ENCODE data around the gene TOMM7. TPM values are rescaled to one million over a fixed set of nuclear protein-coding genes. Genes with fewer than 3 reads are reported as not detected.

Gene TOMM7
- total and polyA plus RNA-seq, 12 donors: 94.2 to 574 (median 275) TPM

DNA sequence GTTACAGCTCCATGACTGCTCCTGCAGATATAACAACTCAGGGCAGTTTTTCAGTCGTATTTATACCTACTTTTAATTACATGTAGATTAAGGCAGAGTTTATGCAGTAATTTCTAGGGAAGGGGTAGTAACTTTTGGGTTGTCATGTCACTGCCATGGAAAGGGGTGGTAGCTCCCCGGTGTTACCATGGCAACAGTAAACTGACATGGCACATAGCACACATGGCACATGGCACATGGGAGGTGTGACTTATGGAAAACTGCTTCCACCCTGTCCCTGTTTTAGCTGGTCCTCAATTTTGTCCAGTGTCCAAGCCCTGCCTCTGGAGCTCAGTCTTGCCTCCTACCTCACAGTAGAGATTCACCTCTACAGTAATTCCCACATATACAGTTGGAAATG, 3.9 kb upstream of the TOMM7 start:
- H3K27me3 ChIP-seq: no peaks in the 10 kb centered on the region
- H3K27ac ChIP-seq: no peak overlapping the region
- intact Hi-C loops (cut with DNase I): no loop called here
- TF ChIP-seq CTCF (IDR thresholded peaks at IDR 0.05) (no peak), POLR2A (IDR thresholded peaks at IDR 0.05) (no peak)
- WGBS, 4 donors: 50 to 86% (median 69%) methylated on average over 2 of the region's 2 CpGs
- H3K4me1 ChIP-seq (replicated peaks in 1 of 2): peaks cover 6 to 8% of the 10 kb centered on the region in 2 donors
- no peaks in the 10 kb centered on the region for H3K36me3 ChIP-seq (replicated peaks in 1 of 2)
- DNase-seq: no peak
- no peaks in the 10 kb centered on the region for H3K9me3 ChIP-seq (replicated peaks in 1 of 3)
- H3K4me3 ChIP-seq: no peak overlapping the region

DNA sequence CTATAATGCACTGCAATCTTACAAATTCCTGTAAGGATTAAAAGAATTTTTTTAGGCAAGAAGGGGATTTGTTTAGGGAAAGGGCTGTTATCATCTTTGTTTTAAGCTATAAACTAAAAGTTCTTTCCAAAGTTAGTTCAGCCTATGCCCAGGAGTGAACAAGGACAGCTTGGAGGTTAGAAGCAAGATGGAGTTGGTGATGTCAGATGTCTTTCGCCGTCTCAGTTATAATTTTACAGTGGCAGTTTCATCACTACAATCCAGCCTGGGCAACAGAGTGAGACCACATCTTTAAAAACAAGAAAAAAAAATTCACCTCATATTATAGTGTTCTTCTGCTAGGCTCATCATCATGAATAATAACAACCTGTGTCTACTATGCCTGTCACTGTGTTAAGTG, 2.1 kb upstream of the TOMM7 start:
- DNase-seq: no peak
- Histone ChIP-seq H3K36me3 (replicated peaks in 1 of 2) (no peaks in the 10 kb centered on the region), H3K9me3 (replicated peaks in 1 of 3) (no peaks in the 10 kb centered on the region), H3K4me3 (no peak overlapping the region), H3K27ac (no peak overlapping the region), H3K27me3 (no peaks in the 10 kb centered on the region), H3K4me1 (replicated peaks in 1 of 2) (peaks cover 10 to 24% of the 10 kb centered on the region in 2 donors)
- intact Hi-C loops (cut with DNase I): no loop called here
- TF ChIP-seq CTCF (IDR thresholded peaks at IDR 0.05) (no peak), POLR2A (IDR thresholded peaks at IDR 0.05) (no peak)
- WGBS, 4 donors: 80 to 92% (median 86%) methylated on average over 2 of the region's 2 CpGs

DNA sequence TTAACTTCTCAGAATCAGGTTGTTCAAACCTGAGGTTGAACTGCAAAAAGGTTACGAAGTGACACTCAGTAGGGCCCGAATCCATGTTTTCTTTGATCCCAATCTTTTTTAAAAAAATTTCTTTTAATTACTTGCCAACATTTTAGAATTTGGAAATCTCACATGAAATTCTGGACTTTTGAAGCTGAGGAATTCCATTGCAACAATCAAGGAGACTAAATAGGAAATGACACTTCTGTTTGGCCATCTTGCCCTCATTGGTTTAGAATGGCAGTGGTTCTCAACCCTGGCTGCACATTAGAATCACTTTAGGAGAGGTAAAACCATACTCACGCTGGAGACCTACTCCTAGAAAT, 471 bp upstream of the TOMM7 start:
- no peak for TF ChIP-seq POLR2A (IDR thresholded peaks at IDR 0.05)
- TF ChIP-seq CTCF (IDR thresholded peaks at IDR 0.05): no peak
- DNase-seq: no peak
- H3K4me3 ChIP-seq: peak overlapping the region in 2 of 4 donors; percentile 52 to 92
- intact Hi-C loops (cut with DNase I): no loop called here
- peaks cover 10 to 25% of the 10 kb centered on the region in 2 donors for H3K4me1 ChIP-seq (replicated peaks in 1 of 2)
- H3K27ac ChIP-seq: peak overlapping the region in 3 of 5 donors; percentile 30 to 89 (median 76)
- no peaks in the 10 kb centered on the region for H3K9me3 ChIP-seq (replicated peaks in 1 of 3)
- H3K27me3 ChIP-seq: no peaks in the 10 kb centered on the region
- WGBS, 4 donors: 27 to 48% (median 43%) methylated on average over 3 of the region's 3 CpGs
- no peaks in the 10 kb centered on the region for H3K36me3 ChIP-seq (replicated peaks in 1 of 2)

DNA sequence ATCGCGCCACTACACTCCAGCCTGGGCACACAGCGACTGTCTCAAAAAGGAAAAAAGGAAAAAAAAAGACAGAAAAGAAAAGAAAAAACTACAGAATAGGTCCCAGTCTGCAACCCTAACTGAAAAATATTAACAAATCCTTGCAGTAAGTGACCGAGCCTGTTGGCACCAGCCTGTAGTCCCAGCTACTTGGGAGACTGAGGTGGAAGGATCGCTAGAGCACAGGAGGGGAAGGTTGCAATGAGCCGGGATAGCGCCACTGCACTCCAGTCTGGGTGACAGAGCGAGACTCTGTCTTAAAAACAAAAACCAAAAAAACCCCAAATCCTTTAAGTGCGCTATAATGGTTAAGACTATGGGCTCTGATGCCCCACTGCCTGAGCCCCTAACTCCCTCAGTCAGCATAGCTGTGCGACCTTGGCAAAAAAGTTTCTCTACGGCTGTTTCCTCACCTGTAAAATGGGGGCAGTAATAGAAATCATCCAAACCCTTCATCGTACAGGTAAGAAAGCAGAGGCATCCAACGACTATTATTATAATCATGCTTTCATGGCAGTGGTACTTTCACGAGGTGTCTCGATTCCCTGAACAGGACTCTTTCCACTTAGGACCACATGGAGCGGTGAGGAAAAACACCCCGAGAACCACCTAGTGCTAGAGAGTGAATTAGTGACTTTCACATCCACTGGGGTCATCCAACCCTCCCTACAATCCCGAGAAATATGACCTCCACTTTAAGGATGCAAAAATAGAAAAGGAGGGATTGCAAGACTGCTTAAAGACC, 755 bp downstream of the TOMM7 start:
- Histone ChIP-seq H3K4me1 (replicated peaks in 1 of 2) (peaks cover 10 to 31% of the 10 kb centered on the region in 2 donors), H3K4me3 (peak overlapping the region; percentile 36 to 92 (median 64)), H3K36me3 (replicated peaks in 1 of 2) (peaks cover 0 to 7% of the 10 kb centered on the region in 2 donors), H3K27ac (peak overlapping the region in 4 of 5 donors; percentile 30 to 89 (median 72)), H3K27me3 (no peaks in the 10 kb centered on the region), H3K9me3 (replicated peaks in 1 of 3) (no peaks in the 10 kb centered on the region)
- intact Hi-C loops (cut with DNase I): no loop called here
- DNase-seq: peak in 3 of 7 donors; percentile 22 to 25 (median 23)
- TF ChIP-seq CTCF (IDR thresholded peaks at IDR 0.05) (no peak), POLR2A (IDR thresholded peaks at IDR 0.05) (no peak)
- WGBS, 4 donors: 8 to 16% (median 12%) methylated on average over 16 to 18 of the region's 18 CpGs
